ENCODE data around the gene MYOM3. TPM values are rescaled to one million over a fixed set of nuclear protein-coding genes. Genes with fewer than 3 reads are reported as not detected.

MYOM3 gene
- total and polyA plus RNA-seq, 2 of the 13 experiments (the other 11 are each of a cell fraction or from before 2014, with no cell fraction given) = 5.8 to 15.3 TPM

- WGBS (ENCODE audit: low lambda C conversion rate) = 91% methylated on average over 2 of the region's 2 CpGs
- ChIA-PET POLR2A (no interaction called here), CTCF (ENCODE audit: low intra/inter-chr PET ratio, low total read pairs) (no interaction called here)
- Histone ChIP-seq H3K79me2 (ENCODE audit: insufficient read depth, low read length) (no peaks in the 10 kb centered on the region), H3K9me3 (ENCODE audit: low read length) (no peaks in the 10 kb centered on the region), H3K4me3 (replicated peaks in 1 of 3; ENCODE audit: insufficient read depth in 1 of 3, low read depth in 2 of 3, low read length in 3 of 3) (no peak overlapping the region), H3K4me2 (ENCODE audit: low read depth, low read length) (no peak overlapping the region), H2AFZ (ENCODE audit: low read length) (no peak overlapping the region), H3K9ac (ENCODE audit: insufficient read depth, low read depth, low read length) (no peak overlapping the region), H3K27ac (ENCODE audit: extremely low read length, insufficient read depth, low read length) (no peak overlapping the region), H3K27me3 (ENCODE audit: control insufficient read depth in 1 of 2, insufficient read depth in 2 of 2, low read length in 2 of 2) (no peaks in the 10 kb centered on the region; a peak in 1 of 5 replicates), H3K4me1 (ENCODE audit: insufficient read depth, low read length) (peaks cover 39% of the 10 kb centered on the region), H3K36me3 (replicated peaks in 1 of 2; ENCODE audit: control insufficient read depth in 1 of 2, insufficient read depth in 2 of 2, low read length in 2 of 2) (peaks cover 1 to 9% of the 10 kb centered on the region in 2 experiments; a peak in 3 of 5 replicates), H4K20me1 (ENCODE audit: insufficient read depth, low read length) (no peaks in the 10 kb centered on the region)
- DNase-seq (ENCODE audit: low spot score) (no peak), FAIRE-seq (no peak), ATAC-seq (no peak)
- intact Hi-C loops (cut with micrococcal nuclease; ENCODE audit: unreplicated experiment) (no loop called here), in situ Hi-C loops (cut with HindIII; ENCODE audit: extremely low pct_ligation_motif_present, low pct_unique_long_range_greater_than_20kb) (no loop called here)
- no TSS peak for BruUV-seq (replicated peaks)
- TF ChIP-seq TRAFD1 (CRISPR knock-in tag; IDR thresholded peaks at IDR 0.05; ENCODE audit: borderline replicate concordance) (no peak), ZNF224 (CRISPR knock-in tag; IDR thresholded peaks at IDR 0.05) (no peak), ZBTB20 (CRISPR knock-in tag; IDR thresholded peaks at IDR 0.05; ENCODE audit: borderline replicate concordance, low read depth) (no peak), ATF4 (CRISPR knock-in tag; IDR thresholded peaks at IDR 0.05) (no peak), IKZF1 (IDR thresholded peaks at IDR 0.05) (no peak)
- TF ChIP-seq, protein P1, sequence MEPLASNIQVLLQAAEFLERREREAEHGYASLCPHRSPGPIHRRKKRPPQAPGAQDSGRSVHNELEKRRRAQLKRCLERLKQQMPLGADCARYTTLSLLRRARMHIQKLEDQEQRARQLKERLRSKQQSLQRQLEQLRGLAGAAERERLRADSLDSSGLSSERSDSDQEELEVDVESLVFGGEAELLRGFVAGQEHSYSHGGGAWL (CRISPR knock-in tag; IDR thresholded peaks at IDR 0.05) = no peak
Observed at GRCh38 chr1:24139222-24139489, 27.2 kb upstream of the MYOM3 start.

Data from HepG2 (cell line).